GM23248 (cell line): ENCODE data around the gene CATSPERD. TPM values are rescaled to one million over a fixed set of nuclear protein-coding genes. Genes with fewer than 3 reads are reported as not detected.

ENCODE experiments used
- DNase-seq: peaks from one replicate; pipeline ENCODE4 v3.0.0-alpha.2; 2015
- H2AFZ ChIP-seq: fragments of 200-600 bp; sonication (generic); 2 replicates; pipeline ENCODE4 v1.6.1; 2016; ENCODE audit warnings: antibody characterized with exemption
- H3F3A ChIP-seq: fragments of 200-600 bp; sonication (generic); 2 replicates; pipeline ENCODE4 v1.6.1; 2016; ENCODE audit warnings: mild to moderate bottlenecking, antibody characterized with exemption, mixed run types; ENCODE audit not compliant: insufficient read depth
- H3K27ac ChIP-seq: fragments of 200-600 bp; sonication (generic); 2 replicates; pipeline ENCODE4 v1.5.1; 2016; ENCODE audit warnings: mild to moderate bottlenecking
- H3K27me3 ChIP-seq: fragments of 200-600 bp; sonication (generic); replicated peaks from 2 replicates; pipeline ENCODE4 v1.6.1; 2016; ENCODE audit warnings: mild to moderate bottlenecking; ENCODE audit not compliant: insufficient read depth
- H3K36me3 ChIP-seq: fragments of 200-600 bp; sonication (generic); 2 replicates; pipeline ENCODE4 v1.6.1; 2016; ENCODE audit warnings: low read depth, mild to moderate bottlenecking
- H3K4me1 ChIP-seq: fragments of 200-600 bp; sonication (generic); 2 replicates; pipeline ENCODE4 v1.6.1; 2016; ENCODE audit warnings: mild to moderate bottlenecking; ENCODE audit not compliant: insufficient read depth
- H3K4me2 ChIP-seq: fragments of 200-600 bp; sonication (generic); one replicate; pipeline ENCODE4 v1.6.1; 2016; ENCODE audit warnings: mild to moderate bottlenecking; ENCODE audit not compliant: unreplicated experiment
- H3K4me3 ChIP-seq: fragments of 200-600 bp; sonication (generic); 2 replicates; pipeline ENCODE4 v1.5.1; 2016; ENCODE audit warnings: mild to moderate bottlenecking
- H3K79me2 ChIP-seq: fragments of 200-600 bp; sonication (generic); 2 replicates; pipeline ENCODE4 v1.6.1; 2016; ENCODE audit warnings: mild to moderate bottlenecking; ENCODE audit not compliant: insufficient read depth
- H3K9ac ChIP-seq: fragments of 200-600 bp; sonication (generic); 2 replicates; pipeline ENCODE4 v1.6.1; 2016; ENCODE audit warnings: mild to moderate bottlenecking
- H3K9me2 ChIP-seq: fragments of 200-600 bp; sonication (generic); 2 replicates; pipeline ENCODE4 v1.6.1; 2016; ENCODE audit warnings: mixed run types, mild to moderate bottlenecking, moderate library complexity; ENCODE audit not compliant: insufficient read depth
- H3K9me3 ChIP-seq: fragments of 200-600 bp; sonication (generic); one replicate; pipeline ENCODE4 v1.6.1; 2017; ENCODE audit warnings: low read depth
- H4K20me1 ChIP-seq: fragments of 200-600 bp; sonication (generic); 2 replicates; pipeline ENCODE4 v1.6.0; 2016; ENCODE audit not compliant: insufficient read depth
- EZH2 ChIP-seq: fragments of 200-600 bp; sonication (generic); IDR thresholded peaks from 2 replicates; pipeline ENCODE4 v1.6.1; 2018; ENCODE audit warnings: antibody characterized with exemption, mild to moderate bottlenecking; ENCODE audit not compliant: insufficient read depth, poor library complexity, severe bottlenecking
- EZH2phosphoT487 ChIP-seq: fragments of 200-600 bp; sonication (generic); IDR thresholded peaks from 2 replicates; pipeline ENCODE4 v1.6.1; 2018; ENCODE audit warnings: antibody characterized with exemption, moderate library complexity, mild to moderate bottlenecking, low read depth; ENCODE audit not compliant: insufficient read depth
- WGBS, 2 experiments: methylation state at CpG; one replicate each; pipeline ENCODE4 v1.1.6; 2015 to 2017; ENCODE audit warnings: low lambda C conversion rate in 2 of 2, low coverage in 1 of 2; ENCODE audit errors: missing lambda C conversion rate in 2 of 2; 5-methylcytosine and 5-hydroxymethylcytosine counted together
- in situ Hi-C: fragments of 300-500 bp; cut with MboI; formaldehyde crosslinking; loops from 2 replicates; pipeline ENCODE4 v1.15.0; 2020
- polyA plus RNA-seq: library from polyadenylated mRNA; unstranded; fragments of >200 nt; fragmentation: Nextera tagmentation; extraction: Ambion mirVana; gene quantifications from 2 replicates; pipeline ENCODE4 v1.2.1, GENCODE V29; 2016
- total RNA-seq: library from RNA; depleted of rRNA; stranded (reverse); fragments of >200 nt; shearing (Covaris generic); gene quantifications from 2 replicates; pipeline ENCODE4 v1.2.3, GENCODE V29; 2014

Gene CATSPERD
- total and polyA plus RNA-seq, 2 experiments from 2014 or later = 0.22 TPM; not detected in 1

GRCh38 chr19:5707576-5708575 is 12.6 kb upstream of the CATSPERD start:
- Histone ChIP-seq H3K27ac (no peak overlapping the region), H3K4me3 (no peak overlapping the region), H3K79me2 (peaks cover 30% of the 10 kb centered on the region), H3K9me3 (no peaks in the 10 kb centered on the region), H4K20me1 (no peaks in the 10 kb centered on the region), H3K4me1 (no peaks in the 10 kb centered on the region), H3F3A (no peaks in the 10 kb centered on the region), H2AFZ (no peak overlapping the region), H3K4me2 (no peak overlapping the region), H3K9me2 (no peaks in the 10 kb centered on the region), H3K27me3 (no peaks in the 10 kb centered on the region), H3K36me3 (peaks cover 36% of the 10 kb centered on the region), H3K9ac (no peak overlapping the region)
- no peak for TF ChIP-seq EZH2
- no peak for TF ChIP-seq EZH2phosphoT487
- no peak for DNase-seq
- in situ Hi-C loops = no loop called here
- 92 to 95% methylated on average over 34 to 35 of the region's 37 CpGs for WGBS, 2 experiments

- no peak overlapping the region for H3K9ac ChIP-seq
- H3K9me2 ChIP-seq = no peaks in the 10 kb centered on the region
- H3K9me3 ChIP-seq = no peaks in the 10 kb centered on the region
- no peak overlapping the region for H2AFZ ChIP-seq
- H3K27ac ChIP-seq = no peak overlapping the region
- H3K4me1 ChIP-seq = no peaks in the 10 kb centered on the region
- in situ Hi-C loops = no loop called here
- peaks cover 36% of the 10 kb centered on the region for H3K36me3 ChIP-seq
- H3F3A ChIP-seq = no peaks in the 10 kb centered on the region
- peaks cover 50% of the 10 kb centered on the region for H3K79me2 ChIP-seq
- TF ChIP-seq EZH2 (no peak), EZH2phosphoT487 (no peak)
- H4K20me1 ChIP-seq = peaks cover 4% of the 10 kb centered on the region
- H3K4me3 ChIP-seq = no peak overlapping the region
- no peaks in the 10 kb centered on the region for H3K27me3 ChIP-seq
- no peak overlapping the region for H3K4me2 ChIP-seq
- DNase-seq = no peak
- WGBS, 2 experiments = 97 to 98% methylated on average over 8 of the region's 8 CpGs
Measured at GRCh38 chr19:5711025-5711424, 9.4 kb upstream of the CATSPERD start.

- H3K4me1 ChIP-seq = no peaks in the 10 kb centered on the region
- H3K9ac ChIP-seq = no peak overlapping the region
- peaks cover 57% of the 10 kb centered on the region for H3K79me2 ChIP-seq
- no peak overlapping the region for H3K4me3 ChIP-seq
- 92 to 96% methylated on average over 16 to 25 of the region's 25 CpGs for WGBS, 2 experiments
- H3K9me3 ChIP-seq = no peaks in the 10 kb centered on the region
- H3K27me3 ChIP-seq = no peaks in the 10 kb centered on the region
- no peak overlapping the region for H2AFZ ChIP-seq
- in situ Hi-C loops = no loop called here
- H4K20me1 ChIP-seq = peaks cover 4% of the 10 kb centered on the region
- no peaks in the 10 kb centered on the region for H3K9me2 ChIP-seq
- H3K27ac ChIP-seq = no peak overlapping the region
- H3K4me2 ChIP-seq = no peak overlapping the region
- TF ChIP-seq EZH2 (no peak), EZH2phosphoT487 (no peak)
- H3K36me3 ChIP-seq = peaks cover 32% of the 10 kb centered on the region
- DNase-seq = no peak
- H3F3A ChIP-seq = no peaks in the 10 kb centered on the region; the same call in 1 of the 2 replicates
Measured at GRCh38 chr19:5711713-5712161, 8.7 kb upstream of the CATSPERD start.

- no peak overlapping the region for H3K4me3 ChIP-seq
- 92 to 96% methylated on average over 9 of the region's 9 CpGs for WGBS, 2 experiments
- H3K27ac ChIP-seq = no peak overlapping the region
- H3K79me2 ChIP-seq = peaks cover 72% of the 10 kb centered on the region
- peaks cover 11% of the 10 kb centered on the region for H3F3A ChIP-seq
- H4K20me1 ChIP-seq = peaks cover 8% of the 10 kb centered on the region
- TF ChIP-seq EZH2 (no peak), EZH2phosphoT487 (no peak)
- H3K4me1 ChIP-seq = peaks cover 14% of the 10 kb centered on the region
- H3K9me3 ChIP-seq = no peaks in the 10 kb centered on the region
- H3K27me3 ChIP-seq = no peaks in the 10 kb centered on the region
- DNase-seq = no peak
- no peak overlapping the region for H2AFZ ChIP-seq
- no peak overlapping the region for H3K9ac ChIP-seq
- in situ Hi-C loops = no loop called here
- H3K4me2 ChIP-seq = no peak overlapping the region
- H3K36me3 ChIP-seq = peaks cover 38% of the 10 kb centered on the region
- no peaks in the 10 kb centered on the region for H3K9me2 ChIP-seq
Measured at GRCh38 chr19:5713228-5713627, 7.2 kb upstream of the CATSPERD start.
